ENCODE results near the gene THUMPD1. TPM values are rescaled to one million over a fixed set of nuclear protein-coding genes. Genes with fewer than 3 reads are reported as not detected.

Gene THUMPD1
- total RNA-seq, 1 experiment from 2014 or later: 33.9 TPM

DNA sequence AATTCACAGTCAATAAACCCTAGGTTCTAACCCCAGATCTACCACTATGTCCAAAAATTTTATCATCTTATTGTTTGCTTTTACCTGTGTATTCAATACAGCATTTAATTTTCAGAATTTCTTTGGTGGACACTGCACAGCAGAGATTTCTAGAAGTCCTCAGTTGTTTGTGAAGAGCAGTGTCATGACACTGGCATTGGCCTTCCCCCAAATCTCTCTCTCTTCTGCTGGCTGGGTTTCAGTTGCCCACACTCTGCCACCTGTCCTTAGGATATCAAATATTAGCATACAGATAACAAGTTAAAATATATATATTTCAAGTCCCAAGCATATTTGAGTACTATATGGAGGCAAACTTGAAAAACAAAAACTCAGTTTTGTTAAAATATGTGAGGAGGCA, 2.0 kb upstream of the THUMPD1 start:
- DNase-seq (ENCODE audit: low read depth, low spot score) (no peak), ATAC-seq (no peak)
- no peak overlapping the region for H3K27ac ChIP-seq (ENCODE audit: low read depth, low read length)
- no peak overlapping the region for H3K4me2 ChIP-seq (ENCODE audit: low read length)
- peaks cover 2 to 4% of the 10 kb centered on the region in 2 experiments; a peak in 1 of 4 replicates for H3K9me3 ChIP-seq (ENCODE audit: control insufficient read depth in 1 of 2, insufficient read depth in 1 of 2, low read depth in 1 of 2, low read length in 2 of 2)
- RAD21 ChIA-PET (ENCODE audit: low non-redundant PET in 1 of 2, low total read pairs in 2 of 2, uncharacterized antibody in 2 of 2, unreplicated experiment in 2 of 2): no interaction called here
- H4K20me1 ChIP-seq (ENCODE audit: insufficient read depth): peaks cover 7% of the 10 kb centered on the region; the same call in 1 of the 2 replicates
- H3K27me3 ChIP-seq (ENCODE audit: insufficient read depth, low read length): no peaks in the 10 kb centered on the region
- no peak overlapping the region for H3K4me3 ChIP-seq (replicated peaks in 1 of 2; ENCODE audit: low read depth in 1 of 2, low read length in 2 of 2)
- peaks cover 4 to 15% of the 10 kb centered on the region in 2 experiments; a peak in 3 of 4 replicates for H3K4me1 ChIP-seq (ENCODE audit: control insufficient read depth in 1 of 2, insufficient read depth in 2 of 2, low read length in 2 of 2)
- intact Hi-C loops (cut with micrococcal nuclease): no loop called here
- TF ChIP-seq ZNF274 (IDR thresholded peaks at IDR 0.05; ENCODE audit: low read depth, low read length) (no peak), SIN3A (IDR thresholded peaks at IDR 0.05; ENCODE audit: low read depth) (no peak), EGR1 (IDR thresholded peaks at IDR 0.05; ENCODE audit: low read depth) (no peak), JUND (IDR thresholded peaks at IDR 0.05) (no peak), YY1 (IDR thresholded peaks at IDR 0.05; ENCODE audit: extremely low read depth, insufficient replicate concordance, low read depth, low read length) (no peak), POLR2AphosphoS5 (IDR thresholded peaks at IDR 0.05; ENCODE audit: low read depth, low read length) (no peak), SP1 (IDR thresholded peaks at IDR 0.05; ENCODE audit: low read depth) (no peak), FOSL1 (IDR thresholded peaks at IDR 0.05; ENCODE audit: low read depth) (no peak), SRF (IDR thresholded peaks at IDR 0.05; ENCODE audit: low read depth) (no peak), ZFX (IDR thresholded peaks at IDR 0.05) (no peak), RAD21 (IDR thresholded peaks at IDR 0.05; ENCODE audit: low read depth) (no peak)
- TF ChIP-seq, protein P1, sequence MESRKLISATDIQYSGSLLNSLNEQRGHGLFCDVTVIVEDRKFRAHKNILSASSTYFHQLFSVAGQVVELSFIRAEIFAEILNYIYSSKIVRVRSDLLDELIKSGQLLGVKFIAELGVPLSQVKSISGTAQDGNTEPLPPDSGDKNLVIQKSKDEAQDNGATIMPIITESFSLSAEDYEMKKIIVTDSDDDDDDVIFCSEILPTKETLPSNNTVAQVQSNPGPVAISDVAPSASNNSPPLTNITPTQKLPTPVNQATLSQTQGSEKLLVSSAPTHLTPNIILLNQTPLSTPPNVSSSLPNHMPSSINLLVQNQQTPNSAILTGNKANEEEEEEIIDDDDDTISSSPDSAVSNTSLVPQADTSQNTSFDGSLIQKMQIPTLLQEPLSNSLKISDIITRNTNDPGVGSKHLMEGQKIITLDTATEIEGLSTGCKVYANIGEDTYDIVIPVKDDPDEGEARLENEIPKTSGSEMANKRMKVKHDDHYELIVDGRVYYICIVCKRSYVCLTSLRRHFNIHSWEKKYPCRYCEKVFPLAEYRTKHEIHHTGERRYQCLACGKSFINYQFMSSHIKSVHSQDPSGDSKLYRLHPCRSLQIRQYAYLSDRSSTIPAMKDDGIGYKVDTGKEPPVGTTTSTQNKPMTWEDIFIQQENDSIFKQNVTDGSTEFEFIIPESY (IDR thresholded peaks at IDR 0.05; ENCODE audit: extremely low read depth, insufficient replicate concordance, low read length): no peak
- H3K9ac ChIP-seq (ENCODE audit: low read length): no peak overlapping the region
- H3K9me2 ChIP-seq (ENCODE audit: insufficient read depth): no peaks in the 10 kb centered on the region
- H3K79me2 ChIP-seq (ENCODE audit: insufficient read depth, low read length): peaks cover 26% of the 10 kb centered on the region
- CTCF ChIA-PET: no interaction called here
- POLR2A ChIA-PET: no interaction called here
- BruUV-seq (replicated peaks): no TSS peak
- H2AFZ ChIP-seq (ENCODE audit: low read depth, low read length, poor library complexity, severe bottlenecking): no peak overlapping the region
- peaks cover 4% of the 10 kb centered on the region in 2 experiments; a peak in 2 of 4 replicates for H3K36me3 ChIP-seq (ENCODE audit: control insufficient read depth in 1 of 2, insufficient read depth in 2 of 2, low read length in 2 of 2)

Data from HCT116 (cell line).